HepG2 (cell line): ENCODE results near the gene BIN1. TPM values are rescaled to one million over a fixed set of nuclear protein-coding genes. Genes with fewer than 3 reads are reported as not detected.

Experiments
- ATAC-seq: fragments of 200-7000 bp; cut with Tn5 transposase; 3 replicates; pipeline ENCODE4 v1.9.1; 2020; ENCODE audit warnings: mild to moderate bottlenecking, moderate library complexity
- BruUV-seq: library from RNA; stranded (reverse); fragments of 400-500 nt; replicated peaks from 2 replicates; lab custom pipeline; 2021; lab: Mats Ljungman, UMichigan
- CTCF ChIA-PET: fragments of 300-600 bp; formaldehyde crosslinking; extraction: SDS; loops from one replicate; lab custom pipeline; 2021; ENCODE audit warnings: low total read pairs, inconsistent platforms, low intra/inter-chr PET ratio; lab: Yijun Ruan, JAX
- POLR2A ChIA-PET: fragments of 350-600 bp; sonication (Branson Sonifier 250); formaldehyde crosslinking; loops from one replicate; lab custom pipeline; 2020; ENCODE audit warnings: antibody characterized with exemption, inconsistent platforms; lab: Yijun Ruan, JAX
- DNase-seq: peaks from one replicate; pipeline ENCODE4 v3.0.0-alpha.2; 2015; ENCODE audit warnings: low spot score
- FAIRE-seq: peaks from 3 replicates; lab custom pipeline; 2011; peaks lifted over from hg19 to GRCh38; lab: Jason Lieb, UNC
- H2AFZ ChIP-seq: one replicate; pipeline ENCODE4 v1.6.1; 2011; ENCODE audit warnings: low read length, inconsistent platforms
- H3K27ac ChIP-seq: fragments of 300-600 bp; 3 replicates; pipeline ENCODE4 v1.8.0; 2011; ENCODE audit warnings: mixed run types, mild to moderate bottlenecking, mixed read lengths, low read length, inconsistent platforms; ENCODE audit not compliant: insufficient read depth; ENCODE audit errors: extremely low read length
- H3K27me3 ChIP-seq, 2 experiments: fragments of 200-600 bp in 1 of 2; 2 replicates in 1 of 2; 3 replicates in 1 of 2; pipeline versions ENCODE4 v1.6.0 to v1.8.0; 2011; ENCODE audit warnings: low read length in 2 of 2, mild to moderate bottlenecking in 2 of 2, moderate library complexity in 2 of 2, inconsistent platforms in 1 of 2; ENCODE audit not compliant: insufficient read depth in 2 of 2, control insufficient read depth in 1 of 2
- H3K36me3 ChIP-seq, 2 experiments: fragments of 200-600 bp in 1 of 2; replicated peaks in 1 of 2; 2 replicates in 1 of 2; 3 replicates in 1 of 2; pipeline versions ENCODE4 v1.5.1 to v1.8.0; 2011; ENCODE audit warnings: low read length in 2 of 2, inconsistent platforms in 1 of 2; ENCODE audit not compliant: insufficient read depth in 2 of 2, control insufficient read depth in 1 of 2
- H3K4me1 ChIP-seq: 2 replicates; pipeline ENCODE4 v1.5.1; 2012; ENCODE audit warnings: low read length, inconsistent platforms; ENCODE audit not compliant: insufficient read depth
- H3K4me2 ChIP-seq: 2 replicates; pipeline ENCODE4 v1.6.0; 2011; ENCODE audit warnings: low read depth, low read length, inconsistent platforms
- H3K4me3 ChIP-seq, 3 experiments: fragments of 200-600 bp in 1 of 3; sonication (generic), shearing (Covaris generic) in 1 of 3; replicated peaks in 1 of 3; 2 replicates each; pipeline ENCODE4 v1.5.1; 2011 to 2016; ENCODE audit warnings: low read length in 3 of 3, inconsistent platforms in 2 of 3, low read depth in 2 of 3, mild to moderate bottlenecking in 2 of 3, control low read depth in 1 of 3, mixed read lengths in 1 of 3; ENCODE audit not compliant: insufficient read depth in 1 of 3
- H3K79me2 ChIP-seq: one replicate; pipeline ENCODE4 v1.6.1; 2011; ENCODE audit warnings: low read length, inconsistent platforms; ENCODE audit not compliant: insufficient read depth
- H3K9ac ChIP-seq: 2 replicates; pipeline ENCODE4 v1.6.0; 2011; ENCODE audit warnings: mild to moderate bottlenecking, low read depth, low read length, inconsistent platforms; ENCODE audit not compliant: insufficient read depth
- H3K9me3 ChIP-seq: 2 replicates; pipeline ENCODE4 v1.5.1; 2012; ENCODE audit warnings: mild to moderate bottlenecking, low read length
- H4K20me1 ChIP-seq: 2 replicates; pipeline ENCODE4 v1.6.0; 2011; ENCODE audit warnings: inconsistent platforms, mild to moderate bottlenecking, low read length, moderate library complexity; ENCODE audit not compliant: insufficient read depth
- BATF2 ChIP-seq: sonication (generic); formaldehyde crosslinking; IDR thresholded peaks from 2 replicates; pipeline ENCODE4 v1.8.0; 2022; ENCODE audit warnings: mild to moderate bottlenecking, missing genetic modification reagents, moderate library complexity
- BRCA1 ChIP-seq: sonication (generic); formaldehyde crosslinking; IDR thresholded peaks from 2 replicates; pipeline ENCODE4 v1.4.0; 2020; ENCODE audit warnings: missing genetic modification reagents
- GTF2F1 ChIP-seq: fragments of 150-350 bp; IDR thresholded peaks from 2 replicates; pipeline ENCODE4 v1.6.1; 2014; ENCODE audit warnings: low read length
- HNF1A ChIP-seq, 2 experiments: sonication (generic) in 1 of 2; formaldehyde crosslinking in 1 of 2; IDR thresholded peaks; 2 replicates each; pipeline versions ENCODE4 v1.4.0 to v1.6.1; 2016 to 2020; ENCODE audit warnings: borderline replicate concordance in 1 of 2, low read depth in 1 of 2, mild to moderate bottlenecking in 1 of 2, missing genetic modification reagents in 1 of 2
- KLF11 ChIP-seq: IDR thresholded peaks from 2 replicates; pipeline ENCODE4 v1.6.1; 2016; ENCODE audit warnings: missing compliant biosample characterization
- NCOA1 ChIP-seq: sonication (generic); formaldehyde crosslinking; IDR thresholded peaks from 2 replicates; pipeline ENCODE4 v1.9.0; 2021; ENCODE audit warnings: missing genetic modification reagents
- NFE2L1 ChIP-seq: sonication (generic); formaldehyde crosslinking; IDR thresholded peaks from 2 replicates; pipeline ENCODE4 v1.4.0; 2020; ENCODE audit warnings: missing genetic modification reagents, mild to moderate bottlenecking, borderline replicate concordance
- STAT5B ChIP-seq: sonication (generic); formaldehyde crosslinking; IDR thresholded peaks from 2 replicates; pipeline ENCODE4 v1.4.0; 2020; ENCODE audit warnings: missing genetic modification reagents
- TFDP1 ChIP-seq: IDR thresholded peaks from 2 replicates; pipeline ENCODE4 v1.6.1; 2016; ENCODE audit warnings: missing compliant biosample characterization, missing genetic modification reagents, borderline replicate concordance
- TGIF2 ChIP-seq: IDR thresholded peaks from 2 replicates; pipeline ENCODE4 v1.6.1; 2016; ENCODE audit warnings: control low read depth, missing compliant biosample characterization
- THRA ChIP-seq: sonication (generic); formaldehyde crosslinking; IDR thresholded peaks from 2 replicates; pipeline ENCODE4 v1.4.0; 2020; ENCODE audit warnings: missing genetic modification reagents, borderline replicate concordance
- ZFX ChIP-seq: sonication (generic); formaldehyde crosslinking; IDR thresholded peaks from 2 replicates; pipeline ENCODE4 v1.4.0; 2020; ENCODE audit warnings: mild to moderate bottlenecking, low read depth, missing genetic modification reagents, moderate library complexity
- ZNF17 ChIP-seq: sonication (generic); formaldehyde crosslinking; IDR thresholded peaks from 2 replicates; pipeline ENCODE4 v1.5.0; 2020; ENCODE audit warnings: mild to moderate bottlenecking, missing genetic modification reagents
- ZNF430 ChIP-seq: sonication (generic); formaldehyde crosslinking; IDR thresholded peaks from 2 replicates; pipeline ENCODE4 v1.9.0; 2021; ENCODE audit warnings: mild to moderate bottlenecking, missing genetic modification reagents
- ZNF501 ChIP-seq: sonication (generic); formaldehyde crosslinking; IDR thresholded peaks from 2 replicates; pipeline ENCODE4 v1.5.1; 2020; ENCODE audit warnings: mild to moderate bottlenecking, moderate library complexity, missing genetic modification reagents
- ZNF569 ChIP-seq: sonication (generic); formaldehyde crosslinking; IDR thresholded peaks from 2 replicates; pipeline ENCODE4 v1.5.0; 2020; ENCODE audit warnings: mild to moderate bottlenecking, missing genetic modification reagents, moderate library complexity, borderline replicate concordance
- ZNF703 ChIP-seq: sonication (generic); formaldehyde crosslinking; IDR thresholded peaks from 2 replicates; pipeline ENCODE4 v1.5.1; 2020; ENCODE audit warnings: missing genetic modification reagents, mild to moderate bottlenecking, moderate library complexity, borderline replicate concordance
- ZNF772 ChIP-seq: sonication (generic); formaldehyde crosslinking; IDR thresholded peaks from 2 replicates; pipeline ENCODE4 v1.5.0; 2020; ENCODE audit warnings: mild to moderate bottlenecking, missing genetic modification reagents
- WGBS: methylation state at CpG from one replicate; pipeline ENCODE4 v1.1.6; 2017; ENCODE audit warnings: low lambda C conversion rate; 5-methylcytosine and 5-hydroxymethylcytosine counted together
- in situ Hi-C: cut with HindIII; loops from 2 replicates; pipeline ENCODE4 v1.10.0; 2017; ENCODE audit warnings: low pct_unique_long_range_greater_than_20kb; ENCODE audit not compliant: extremely low pct_ligation_motif_present
- intact Hi-C: fragments of 100-400 bp; cut with micrococcal nuclease; formaldehyde crosslinking; loops from one replicate; pipeline ENCODE4 v1.10.0; 2022; ENCODE audit not compliant: unreplicated experiment
- polyA plus RNA-seq, 8 experiments: library from polyadenylated mRNA; depleted of rRNA in 3 of 8; stranded (reverse) in 7 of 8; unstranded in 1 of 8; fragments of >200 nt; fragmentation: Illumina TruSeq in 4 of 8; extraction: Trizol in 4 of 8; gene quantifications; 2 replicates each; pipeline versions ENCODE4 v1.2.1 to v1.2.3, GENCODE V29; 2011 to 2016; ENCODE audit warnings: low read depth in 4 of 8, missing spikeins in 1 of 8, mixed read lengths in 1 of 8; ENCODE audit not compliant: insufficient read depth in 1 of 8
- total RNA-seq, 5 experiments: library from RNA; depleted of rRNA; stranded (reverse); fragments of >200 nt; fragmentation: Illumina TruSeq; extraction: Trizol; gene quantifications; 2 replicates each; pipeline ENCODE4 v1.2.3, GENCODE V29; 2016; ENCODE audit warnings: low read depth in 1 of 5

The BIN1 gene
- total and polyA plus RNA-seq, 2 of the 13 experiments (the other 11 are each of a cell fraction or from before 2014, with no cell fraction given), result 0.93 to 1.2 TPM

- Histone ChIP-seq H2AFZ (no peak overlapping the region), H3K4me2 (no peak overlapping the region), H3K79me2 (no peaks in the 10 kb centered on the region), H3K27ac (no peak overlapping the region), H3K9me3 (no peaks in the 10 kb centered on the region), H3K4me3 (no peak overlapping the region), H4K20me1 (no peaks in the 10 kb centered on the region), H3K27me3 (peaks cover 7 to 29% of the 10 kb centered on the region in 2 experiments), H3K36me3 (no peaks in the 10 kb centered on the region), H3K9ac (no peak overlapping the region), H3K4me1 (no peaks in the 10 kb centered on the region)
- ATAC-seq, result no peak; the same call in 1 of the 3 replicates
- no peak for FAIRE-seq
- TF ChIP-seq BRCA1 (CRISPR knock-in tag), result no peak
- TF ChIP-seq GTF2F1, result no peak
- TF ChIP-seq ZNF430 (CRISPR knock-in tag), result no peak
- TF ChIP-seq KLF11, result no peak
- TF ChIP-seq BATF2 (CRISPR knock-in tag), result no peak
- no peak for TF ChIP-seq STAT5B (CRISPR knock-in tag)
- TF ChIP-seq ZNF772 (CRISPR knock-in tag), result no peak
- no peak for TF ChIP-seq ZNF569 (CRISPR knock-in tag)
- TF ChIP-seq ZNF703 (CRISPR knock-in tag), result no peak
- TF ChIP-seq ZFX (CRISPR knock-in tag), result no peak
- no peak for TF ChIP-seq ZNF501 (CRISPR knock-in tag)
- no peak for TF ChIP-seq THRA (CRISPR knock-in tag)
- no peak for TF ChIP-seq ZNF17 (CRISPR knock-in tag)
- TF ChIP-seq TFDP1 (CRISPR knock-in tag), result no peak
- TF ChIP-seq NFE2L1 (CRISPR knock-in tag), result no peak
- no peak for TF ChIP-seq NCOA1 (CRISPR knock-in tag)
- no peak for TF ChIP-seq TGIF2 (CRISPR knock-in tag)
- no peak for TF ChIP-seq HNF1A (IDR thresholded peaks at IDR 0.05; ENCODE audit: low read depth)
- no peak for TF ChIP-seq HNF1A (CRISPR knock-in tag; IDR thresholded peaks at IDR 0.05; ENCODE audit: borderline replicate concordance)
- no peak for DNase-seq
- ChIA-PET POLR2A (no interaction called here), CTCF (no interaction called here)
- WGBS, result 43% methylated on average over 8 of the region's 12 CpGs
- intact Hi-C loops (no loop called here), in situ Hi-C loops (no loop called here)
- BruUV-seq, result no TSS peak
Observed at GRCh38 chr2:127137225-127137624, 30.3 kb upstream of the BIN1 start.
